ENCODE data around the gene TMPRSS6.

GRCh38 chr22:37137903-37138665, 28.6 kb upstream of the TMPRSS6 start:
- TF ChIP-seq CTCF (IDR thresholded peaks at IDR 0.05) (no peak), EP300 (IDR thresholded peaks at IDR 0.05) (no peak), POLR2AphosphoS5 (IDR thresholded peaks at IDR 0.05) (no peak), POLR2A (IDR thresholded peaks at IDR 0.05) (no peak)

Measured in stomach (tissue), 4 donors.